NCI-H2196 treated with DMSO at 0.1 percent for 48 hours (cell line): ENCODE data around the gene PDE11A.

ENCODE experiments used
- DNase-seq: peaks from one replicate; lab custom pipeline; 2025; ENCODE audit not compliant: unreplicated experiment; lab: John Stamatoyannopoulos, UW

Gene PDE11A

GRCh38 chr2:177673602-177674595 is 398.7 kb downstream of the PDE11A start:
- DNase-seq: no peak

GRCh38 chr2:177671662-177672061 is 400.9 kb downstream of the PDE11A start:
- no peak for DNase-seq

GRCh38 chr2:177670791-177671535 is 401.6 kb downstream of the PDE11A start:
- DNase-seq: no peak

- DNase-seq: no peak
Measured at GRCh38 chr2:177669625-177670330, 402.8 kb downstream of the PDE11A start.

GRCh38 chr2:177669201-177669600 is 403.4 kb downstream of the PDE11A start:
- no peak for DNase-seq

GRCh38 chr2:177668617-177669016 is 404.0 kb downstream of the PDE11A start:
- no peak for DNase-seq

GRCh38 chr2:177667626-177668025 is 405.0 kb downstream of the PDE11A start:
- no peak for DNase-seq

- no peak for DNase-seq
Measured at GRCh38 chr2:177666408-177666807, 406.2 kb downstream of the PDE11A start.

GRCh38 chr2:177665948-177666347 is 406.6 kb downstream of the PDE11A start:
- no peak for DNase-seq

GRCh38 chr2:177665328-177665727 is 407.2 kb downstream of the PDE11A start:
- DNase-seq: no peak

- no peak for DNase-seq
Measured at GRCh38 chr2:177662895-177663294, 409.7 kb downstream of the PDE11A start.

GRCh38 chr2:177660742-177661141 is 411.8 kb downstream of the PDE11A start:
- no peak for DNase-seq

GRCh38 chr2:177658309-177658708 is 414.3 kb downstream of the PDE11A start:
- no peak for DNase-seq

- DNase-seq: no peak
Measured at GRCh38 chr2:177651833-177652232, 420.7 kb downstream of the PDE11A start.

- DNase-seq: no peak
Measured at GRCh38 chr2:177649568-177650518, 422.7 kb downstream of the PDE11A start.

- DNase-seq: no peak
Measured at GRCh38 chr2:177646791-177647190, 425.8 kb downstream of the PDE11A start.

- no peak for DNase-seq
Measured at GRCh38 chr2:177646241-177646640, 426.3 kb downstream of the PDE11A start.

GRCh38 chr2:177641331-177641730 is 431.2 kb downstream of the PDE11A start:
- DNase-seq: no peak

GRCh38 chr2:177640423-177640822 is 432.2 kb downstream of the PDE11A start:
- DNase-seq: no peak

GRCh38 chr2:177639262-177639914 is 433.2 kb downstream of the PDE11A start:
- DNase-seq: no peak
